Neural progenitor cell (in vitro differentiated cells): Measurements from ENCODE around the gene ITGB5. TPM values are rescaled to one million over a fixed set of nuclear protein-coding genes. Genes with fewer than 3 reads are reported as not detected.
A peak's percentile ranks its signal among the peaks of the same experiment; 100 is the strongest.

Experiments used
- DNase-seq: peaks from one replicate; pipeline ENCODE4 v3.0.0-alpha.2; 2016; ENCODE audit warnings: low spot score
- H2AFZ ChIP-seq: fragments of 200-600 bp; sonication (generic); replicated peaks from 2 replicates; pipeline ENCODE4 v1.6.1; 2016; ENCODE audit warnings: antibody characterized with exemption
- H3F3A ChIP-seq: fragments of 200-600 bp; sonication (generic); 2 replicates; pipeline ENCODE4 v1.6.1; 2016; ENCODE audit warnings: antibody characterized with exemption, low read depth
- H3K27ac ChIP-seq: fragments of 200-600 bp; sonication (generic); 2 replicates; pipeline ENCODE4 v1.5.1; 2016; ENCODE audit warnings: mild to moderate bottlenecking
- H3K27me3 ChIP-seq: fragments of 200-600 bp; sonication (generic); 2 replicates; pipeline ENCODE4 v1.6.1; 2016; ENCODE audit warnings: mild to moderate bottlenecking, moderate library complexity
- H3K36me3 ChIP-seq: fragments of 200-600 bp; sonication (generic); 2 replicates; pipeline ENCODE4 v1.5.1; 2016
- H3K4me1 ChIP-seq: fragments of 200-600 bp; sonication (generic); 2 replicates; pipeline ENCODE4 v1.6.1; 2016; ENCODE audit warnings: mixed run types
- H3K4me2 ChIP-seq: fragments of 200-600 bp; sonication (generic); 2 replicates; pipeline ENCODE4 v1.6.1; 2016
- H3K4me3 ChIP-seq: fragments of 200-600 bp; sonication (generic); 2 replicates; pipeline ENCODE4 v1.5.1; 2016
- H3K79me2 ChIP-seq: fragments of 200-600 bp; sonication (generic); 2 replicates; pipeline ENCODE4 v1.6.1; 2016; ENCODE audit warnings: low read depth
- H3K9ac ChIP-seq: fragments of 200-600 bp; sonication (generic); 2 replicates; pipeline ENCODE4 v1.6.1; 2016
- H3K9me3 ChIP-seq: fragments of 200-600 bp; sonication (generic); 2 replicates; pipeline ENCODE4 v1.5.1; 2016; ENCODE audit warnings: low read depth
- H4K20me1 ChIP-seq: fragments of 200-600 bp; sonication (generic); 2 replicates; pipeline ENCODE4 v1.6.1; 2016; ENCODE audit warnings: low read depth
- H3K27ac Mint-ChIP-seq: 3 replicates; pipeline ENCODE4 v1.8.0; 2021; ENCODE audit warnings: mixed read lengths
- H3K27me3 Mint-ChIP-seq: 2 replicates; pipeline ENCODE4 v1.8.0; 2022; ENCODE audit warnings: low read depth, mild to moderate bottlenecking, inconsistent platforms, moderate library complexity, mixed read lengths; ENCODE audit not compliant: insufficient read depth
- H3K36me3 Mint-ChIP-seq: 3 replicates; pipeline ENCODE4 v1.8.0; 2021; ENCODE audit warnings: mixed read lengths
- H3K4me1 Mint-ChIP-seq: 3 replicates; pipeline ENCODE4 v1.8.0; 2021; ENCODE audit warnings: mixed read lengths
- H3K4me3 Mint-ChIP-seq: 3 replicates; pipeline ENCODE4 v1.8.0; 2021; ENCODE audit warnings: mild to moderate bottlenecking, moderate library complexity, mixed read lengths
- H3K9me3 Mint-ChIP-seq: 3 replicates; pipeline ENCODE4 v1.8.0; 2020; ENCODE audit warnings: mixed read lengths
- CTCF ChIP-seq: fragments of 200-600 bp; sonication (generic); IDR thresholded peaks from 2 replicates; pipeline ENCODE4 v1.5.1; 2017; ENCODE audit warnings: antibody characterized with exemption, mild to moderate bottlenecking
- EZH2 ChIP-seq: fragments of 200-600 bp; sonication (generic); IDR thresholded peaks from 2 replicates; pipeline ENCODE4 v1.6.1; 2017; ENCODE audit warnings: antibody characterized with exemption, mild to moderate bottlenecking, moderate library complexity
- EZH2phosphoT487 ChIP-seq: fragments of 200-600 bp; sonication (generic); IDR thresholded peaks from 2 replicates; pipeline ENCODE4 v1.6.1; 2017; ENCODE audit warnings: antibody characterized with exemption
- total RNA-seq: library from RNA; depleted of rRNA; stranded (reverse); fragments of >200 nt; gene quantifications from 2 replicates; pipeline ENCODE4 v1.2.3, GENCODE V29; 2015; ENCODE audit warnings: low replicate concordance

The ITGB5 gene
- total RNA-seq, 1 donor from 2014 or later, result 55.8 TPM

- Histone ChIP-seq H3K9ac (no peak overlapping the region), H3K4me1 (peaks cover 25% of the 10 kb centered on the region), H3K36me3 (no peaks in the 10 kb centered on the region), H3K27ac (no peak overlapping the region), H2AFZ (no peak overlapping the region), H3K79me2 (no peaks in the 10 kb centered on the region), H3K4me2 (no peak overlapping the region), H3K4me3 (no peak overlapping the region), H3F3A (peaks cover 19% of the 10 kb centered on the region), H3K27me3 (no peaks in the 10 kb centered on the region), H4K20me1 (peaks cover 2% of the 10 kb centered on the region), H3K9me3 (no peaks in the 10 kb centered on the region)
- peaks cover 3% of the 10 kb centered on the region for H3K9me3 Mint-ChIP-seq
- no peaks in the 10 kb centered on the region for H3K27me3 Mint-ChIP-seq
- H3K36me3 Mint-ChIP-seq, result peaks cover 22% of the 10 kb centered on the region
- DNase-seq, result no peak
- H3K4me1 Mint-ChIP-seq, result peaks cover 18% of the 10 kb centered on the region
- H3K27ac Mint-ChIP-seq, result no peak overlapping the region
- TF ChIP-seq CTCF, result no peak
- no peak for TF ChIP-seq EZH2
- TF ChIP-seq EZH2phosphoT487, result no peak
- H3K4me3 Mint-ChIP-seq, result no peak overlapping the region
Measured at GRCh38 chr3:124823206-124823605, 64.0 kb downstream of the ITGB5 start.

DNA sequence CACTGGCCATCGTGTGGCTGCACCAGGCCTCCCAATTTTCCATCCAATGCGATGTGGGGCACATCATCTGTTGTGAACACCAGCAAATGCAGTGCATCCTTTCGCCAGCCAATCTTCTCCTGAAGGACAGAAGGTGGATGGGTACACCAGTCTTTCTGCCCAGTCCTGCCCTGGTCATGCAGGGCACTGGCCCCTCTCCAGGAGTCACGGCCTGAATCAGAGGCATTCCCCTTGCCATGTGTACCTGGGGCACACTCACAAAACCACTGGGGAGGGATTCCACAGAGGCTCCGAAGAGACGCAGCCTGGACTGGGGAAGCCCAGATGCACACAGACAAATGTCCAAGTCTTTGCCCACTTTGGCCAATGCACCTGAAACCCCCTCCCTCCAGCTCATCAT, 65.8 kb downstream of the ITGB5 start:
- H3K4me1 ChIP-seq, result peaks cover 9% of the 10 kb centered on the region
- no peak overlapping the region for H3K27ac ChIP-seq
- Mint-ChIP-seq H3K4me1 (peaks cover 5% of the 10 kb centered on the region), H3K27ac (no peak overlapping the region), H3K4me3 (no peak overlapping the region), H3K27me3 (no peaks in the 10 kb centered on the region), H3K9me3 (peaks cover 3% of the 10 kb centered on the region), H3K36me3 (peaks cover 24% of the 10 kb centered on the region)
- H3K27me3 ChIP-seq, result no peaks in the 10 kb centered on the region
- no peak for DNase-seq
- no peak overlapping the region for H2AFZ ChIP-seq
- no peaks in the 10 kb centered on the region for H3K36me3 ChIP-seq
- no peaks in the 10 kb centered on the region for H3K9me3 ChIP-seq
- no peak for TF ChIP-seq EZH2
- no peak for TF ChIP-seq CTCF
- no peak for TF ChIP-seq EZH2phosphoT487
- no peak overlapping the region for H3K9ac ChIP-seq
- no peak overlapping the region for H3K4me3 ChIP-seq
- H3K79me2 ChIP-seq, result no peaks in the 10 kb centered on the region
- peaks cover 3% of the 10 kb centered on the region for H3F3A ChIP-seq
- no peak overlapping the region for H3K4me2 ChIP-seq
- no peaks in the 10 kb centered on the region for H4K20me1 ChIP-seq

DNA sequence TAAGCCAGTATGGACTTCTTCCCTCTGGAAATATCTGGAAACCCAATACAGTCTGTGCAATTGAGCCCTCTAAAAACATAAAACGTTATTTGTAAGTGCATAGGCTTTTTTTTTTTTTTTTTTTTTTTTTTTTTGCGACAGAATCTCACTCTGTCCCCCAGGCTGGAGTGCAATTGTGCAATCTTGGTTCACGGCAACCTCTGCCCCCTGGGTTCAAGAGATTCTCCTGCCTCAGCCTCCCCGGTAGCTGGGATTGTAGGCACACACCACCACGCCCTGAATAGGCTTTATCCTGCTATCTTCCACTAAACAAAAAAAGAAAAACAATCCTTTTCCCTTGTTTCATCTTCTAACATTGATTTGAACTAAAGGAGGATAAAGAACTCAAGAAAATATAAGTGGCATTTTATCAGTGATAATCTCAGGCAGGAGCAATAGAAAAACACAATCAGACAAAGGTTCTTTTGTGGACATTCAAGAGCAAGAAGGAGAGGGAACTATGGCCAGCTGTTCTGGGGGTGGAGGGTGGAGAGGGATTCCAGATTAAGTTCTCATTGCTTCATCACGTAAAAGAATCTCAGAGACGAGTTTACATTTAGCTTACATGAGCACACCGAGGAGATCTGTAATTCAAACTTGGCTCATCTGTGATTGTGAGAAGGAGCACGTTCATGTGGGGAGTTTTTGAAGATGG, 68.6 kb downstream of the ITGB5 start:
- no peaks in the 10 kb centered on the region for H3K79me2 ChIP-seq
- no peaks in the 10 kb centered on the region for H3K9me3 ChIP-seq
- Mint-ChIP-seq H3K27ac (no peak overlapping the region), H3K4me3 (no peak overlapping the region), H3K36me3 (peaks cover 22% of the 10 kb centered on the region), H3K27me3 (no peaks in the 10 kb centered on the region), H3K4me1 (peaks cover 19% of the 10 kb centered on the region), H3K9me3 (no peaks in the 10 kb centered on the region)
- TF ChIP-seq EZH2phosphoT487, result no peak
- TF ChIP-seq CTCF, result no peak
- no peak for TF ChIP-seq EZH2
- H3K4me1 ChIP-seq, result peaks cover 9% of the 10 kb centered on the region
- H3K36me3 ChIP-seq, result no peaks in the 10 kb centered on the region
- no peak for DNase-seq
- H3K27ac ChIP-seq, result no peak overlapping the region
- H3K27me3 ChIP-seq, result no peaks in the 10 kb centered on the region
- H3K9ac ChIP-seq, result no peak overlapping the region
- no peak overlapping the region for H2AFZ ChIP-seq
- H3F3A ChIP-seq, result peaks cover 3% of the 10 kb centered on the region
- H4K20me1 ChIP-seq, result no peaks in the 10 kb centered on the region
- H3K4me3 ChIP-seq, result no peak overlapping the region
- H3K4me2 ChIP-seq, result peak overlapping the region; percentile 10
